HG02973 (cell line): ENCODE data around the gene HS6ST2.

Experiments used
- ATAC-seq: cut with Tn5 transposase; IDR thresholded peaks from one replicate; pipeline ENCODE4 v1.9.1; 2021; ENCODE audit warnings: moderate library complexity; ENCODE audit not compliant: unreplicated experiment

Gene HS6ST2

DNA sequence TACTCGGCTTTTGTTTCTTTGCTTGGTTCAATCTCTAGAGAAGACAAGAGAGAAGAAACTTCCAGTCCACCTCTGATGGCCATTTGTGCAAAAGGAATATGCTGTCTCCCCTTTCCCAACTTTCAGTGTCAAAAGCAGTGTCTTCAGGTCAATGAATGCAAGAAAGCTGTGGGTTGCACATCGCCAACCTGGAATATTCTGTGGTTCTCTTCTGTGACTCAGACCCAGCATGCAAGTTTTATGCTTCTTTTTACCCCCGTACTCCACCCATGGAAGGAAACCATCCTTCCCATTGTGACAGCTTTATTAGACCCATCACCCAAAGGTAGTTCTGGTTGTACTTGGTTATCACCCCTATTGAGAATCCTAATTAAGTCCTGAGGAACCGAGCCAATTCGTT is 334.0 kb downstream of the HS6ST2 start:
- ATAC-seq = no peak

DNA sequence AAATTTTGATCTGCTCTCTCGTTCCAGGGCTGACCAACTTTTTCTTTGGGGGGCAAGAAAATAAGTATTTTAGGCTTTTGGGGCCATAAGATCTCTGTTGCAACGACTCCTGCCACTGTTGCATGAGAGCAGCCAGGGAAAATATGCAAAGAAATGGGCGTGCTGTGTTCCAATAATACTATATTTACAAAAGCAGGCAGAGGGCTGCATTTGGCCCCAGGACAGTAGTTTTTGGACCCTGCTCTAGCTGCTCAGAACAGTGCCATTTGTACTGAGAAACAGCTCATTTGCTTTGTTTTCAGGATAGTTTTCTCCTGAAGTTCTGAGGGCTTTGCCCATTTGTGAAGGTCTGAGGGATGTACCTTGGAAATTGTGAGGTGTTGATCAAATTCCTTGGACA is 334.5 kb downstream of the HS6ST2 start:
- no peak for ATAC-seq

DNA sequence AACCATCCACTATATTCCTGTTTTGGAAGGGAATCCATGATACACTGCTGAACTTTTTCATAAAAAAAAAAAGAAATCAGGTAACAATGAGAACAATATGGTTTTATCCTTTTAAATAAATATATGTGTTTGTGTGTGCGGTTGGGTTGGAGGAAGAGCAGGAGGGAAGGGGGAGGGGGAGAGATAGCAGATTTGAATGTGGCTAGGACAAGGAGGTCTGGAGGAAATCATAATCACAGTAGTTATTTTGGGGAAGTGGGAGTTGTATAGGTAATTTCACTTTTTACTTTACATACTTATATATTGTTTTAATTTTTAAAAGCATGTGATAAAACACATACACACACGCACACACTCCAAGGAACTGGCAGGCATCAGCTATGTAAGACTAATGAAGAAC is 335.1 kb downstream of the HS6ST2 start:
- no peak for ATAC-seq

DNA sequence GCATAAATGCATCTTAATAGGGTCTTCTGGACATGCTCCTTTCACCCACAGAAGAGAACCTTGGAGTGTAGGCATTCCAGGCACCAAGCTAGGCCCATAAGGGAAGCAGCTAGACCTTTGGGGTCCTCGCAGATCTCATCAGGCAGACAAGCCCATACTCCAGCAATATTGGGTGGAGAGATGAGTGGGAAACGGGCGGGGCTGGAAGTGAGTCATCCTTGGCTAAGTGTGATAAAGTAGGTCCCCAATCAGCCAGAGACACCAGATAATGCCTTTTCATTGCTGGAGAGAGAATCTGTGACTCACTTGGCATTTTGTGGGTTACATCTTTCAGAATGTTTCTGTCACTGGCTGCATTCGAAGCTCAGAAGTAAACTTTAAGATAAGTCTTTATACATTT is 336.3 kb downstream of the HS6ST2 start:
- ATAC-seq = no peak

DNA sequence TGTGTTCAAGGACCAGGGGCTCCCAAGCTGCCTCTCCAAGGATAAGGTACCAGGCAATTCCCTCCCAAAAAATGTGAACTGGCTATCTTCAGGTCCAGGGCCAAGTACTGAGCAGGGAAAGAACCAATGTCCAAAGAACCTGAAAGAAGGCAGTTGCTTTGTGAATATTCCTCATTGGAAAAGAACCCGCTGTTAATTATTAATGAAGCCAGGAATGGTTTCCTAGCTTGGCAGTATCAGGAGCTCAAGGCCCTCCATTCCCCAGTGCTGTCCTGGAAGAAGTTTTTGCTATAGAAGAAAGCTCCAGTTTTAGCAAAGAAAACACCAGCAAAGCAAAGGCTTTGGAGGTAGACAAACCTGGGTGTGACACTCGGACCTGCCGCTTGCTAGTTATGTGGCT is 339.6 kb downstream of the HS6ST2 start:
- ATAC-seq = no peak

DNA sequence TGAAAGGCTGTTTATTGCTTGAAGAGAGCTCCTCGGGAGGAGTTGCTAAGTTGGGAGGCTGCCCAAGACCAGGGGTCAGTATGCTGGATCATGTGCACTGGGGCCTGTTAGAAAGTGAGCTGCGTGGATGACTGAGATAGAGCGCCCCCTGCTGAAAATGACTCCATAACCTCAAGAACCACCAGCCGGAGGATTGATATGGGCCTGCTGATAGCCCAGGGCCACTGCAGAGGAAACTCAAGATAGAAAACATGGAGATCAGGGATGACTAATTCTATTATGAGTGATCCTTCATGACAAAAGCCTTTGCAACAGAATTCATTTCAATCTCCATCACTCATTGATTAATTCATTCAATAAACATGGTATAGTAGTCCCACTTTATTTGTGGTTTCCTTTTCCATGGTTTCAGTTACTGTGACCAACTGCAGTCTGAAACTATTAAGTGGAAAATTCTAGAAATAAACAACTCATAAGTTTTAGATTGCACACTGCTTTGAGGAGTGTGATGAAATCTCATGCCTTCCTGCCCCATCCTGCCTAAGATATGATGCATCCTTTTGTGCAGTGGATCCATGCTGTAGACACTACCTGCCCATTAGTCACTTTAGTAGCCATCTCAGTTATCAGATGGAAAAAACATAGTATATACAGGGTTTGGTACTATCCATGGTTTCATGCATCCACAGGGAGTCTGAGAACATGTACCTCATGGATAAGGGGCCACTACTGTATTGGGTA is 342.9 kb downstream of the HS6ST2 start:
- ATAC-seq = no peak

DNA sequence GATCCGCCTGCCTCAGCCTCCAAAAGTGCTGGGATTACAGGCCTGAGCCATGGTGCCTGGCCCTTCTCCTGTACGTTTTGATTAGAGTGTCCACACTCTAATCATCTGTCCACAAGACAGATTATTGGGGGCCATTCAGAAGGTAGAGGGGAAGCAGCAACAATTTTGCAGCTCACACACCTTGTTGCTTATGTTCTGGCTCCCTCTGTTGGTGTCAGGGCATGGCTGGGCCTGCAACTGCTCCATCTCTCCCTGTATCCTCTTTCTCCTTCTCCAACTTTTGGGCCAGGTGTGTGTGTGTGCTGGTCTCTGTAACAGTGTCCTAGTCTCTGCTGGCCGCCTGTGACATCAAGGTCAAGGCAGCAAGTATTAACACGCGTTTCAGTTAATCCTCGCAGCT is 344.1 kb downstream of the HS6ST2 start:
- no peak for ATAC-seq

DNA sequence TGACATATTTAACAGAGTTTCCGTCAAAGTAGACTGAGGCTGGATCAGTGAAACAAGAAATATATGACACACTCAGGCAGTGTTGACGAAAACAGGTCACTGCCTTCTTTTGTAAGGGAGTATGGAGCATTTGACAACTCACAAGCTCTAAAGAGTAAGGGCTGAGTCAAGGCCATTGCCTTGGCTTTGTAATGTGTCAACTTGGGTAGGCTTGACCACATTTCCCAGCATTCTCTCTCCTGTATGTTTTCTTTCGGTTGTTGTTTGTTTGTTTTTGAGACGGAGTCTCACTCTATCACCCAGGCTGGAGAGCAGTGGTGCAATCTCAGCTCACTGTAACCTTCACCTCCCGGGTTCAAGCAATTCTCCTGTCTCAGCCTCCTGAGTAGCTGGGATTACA is 344.6 kb downstream of the HS6ST2 start:
- ATAC-seq = no peak

DNA sequence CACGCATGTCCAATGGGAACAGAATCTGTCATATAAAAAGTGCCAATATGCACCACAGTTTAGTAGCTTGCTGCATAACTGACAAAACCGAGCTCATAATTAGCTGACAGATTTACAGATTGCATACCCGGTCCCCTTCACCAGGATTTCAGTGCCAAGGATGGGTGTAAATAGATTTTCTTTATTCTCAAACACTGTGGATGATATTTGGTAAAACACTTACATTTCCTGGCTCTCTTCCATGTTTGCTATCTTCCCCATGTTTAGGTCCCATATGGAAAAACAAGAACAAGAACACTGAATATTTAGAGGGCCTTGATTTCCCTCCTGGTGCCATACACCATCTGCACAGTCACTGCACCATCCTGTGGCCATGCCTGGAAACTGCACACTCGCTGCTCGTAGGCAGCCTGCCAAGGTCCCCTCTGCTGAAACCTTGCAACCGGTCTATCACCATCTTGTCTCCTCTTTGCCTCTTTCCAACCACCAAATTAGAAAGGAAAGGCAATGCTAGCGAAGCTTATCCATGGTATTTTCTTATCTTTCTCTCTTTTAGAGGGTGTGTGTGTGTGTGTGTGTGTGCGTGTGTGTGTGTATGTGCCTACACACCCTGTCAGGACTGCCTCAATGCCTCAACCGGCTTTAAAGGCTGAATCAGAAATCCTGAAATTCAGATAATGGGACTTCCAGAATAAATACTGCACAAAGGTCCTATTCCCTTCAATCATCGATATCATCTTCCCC is 345.4 kb downstream of the HS6ST2 start:
- ATAC-seq = no peak

DNA sequence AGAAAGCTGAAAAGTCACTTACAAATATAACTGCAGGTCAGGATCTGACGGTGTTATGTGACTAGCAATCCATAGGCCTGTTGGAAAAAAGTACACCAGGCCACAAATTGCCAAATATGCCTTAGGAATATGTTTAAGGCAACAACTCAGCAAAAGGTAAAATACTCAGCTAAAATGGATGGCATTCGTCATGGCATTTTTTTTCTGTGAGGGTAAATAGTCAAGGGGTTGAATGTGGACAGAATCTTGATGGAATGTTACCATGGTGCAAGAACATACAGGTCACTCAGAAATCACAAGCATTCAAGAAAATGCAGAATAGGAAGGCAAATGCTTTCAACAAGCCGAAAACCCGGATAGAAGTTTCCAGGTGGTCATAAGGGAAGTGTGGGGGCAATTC is 347.9 kb downstream of the HS6ST2 start:
- ATAC-seq = no peak

DNA sequence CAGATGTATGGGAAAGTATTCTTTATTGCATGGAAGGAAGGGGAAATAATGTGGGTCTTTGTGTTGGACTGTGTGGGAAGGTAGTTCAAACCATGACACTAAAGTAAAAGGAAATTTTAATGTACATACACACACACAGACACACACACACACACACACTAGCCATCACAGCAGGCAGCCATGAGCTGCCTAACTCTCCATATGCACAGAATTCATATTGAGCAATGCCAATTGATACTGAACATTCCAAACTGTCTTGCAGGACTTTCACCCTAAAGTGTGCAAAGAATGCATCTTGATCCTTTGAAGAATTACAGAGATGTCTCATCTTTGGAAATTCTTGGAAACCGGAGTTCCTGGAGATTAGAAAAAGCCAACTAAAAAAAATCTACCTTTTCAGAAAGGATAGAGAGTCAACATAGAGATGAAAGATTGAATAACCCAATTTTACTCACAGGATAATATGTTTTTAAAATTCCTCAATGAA is 349.0 kb downstream of the HS6ST2 start:
- ATAC-seq = no peak

DNA sequence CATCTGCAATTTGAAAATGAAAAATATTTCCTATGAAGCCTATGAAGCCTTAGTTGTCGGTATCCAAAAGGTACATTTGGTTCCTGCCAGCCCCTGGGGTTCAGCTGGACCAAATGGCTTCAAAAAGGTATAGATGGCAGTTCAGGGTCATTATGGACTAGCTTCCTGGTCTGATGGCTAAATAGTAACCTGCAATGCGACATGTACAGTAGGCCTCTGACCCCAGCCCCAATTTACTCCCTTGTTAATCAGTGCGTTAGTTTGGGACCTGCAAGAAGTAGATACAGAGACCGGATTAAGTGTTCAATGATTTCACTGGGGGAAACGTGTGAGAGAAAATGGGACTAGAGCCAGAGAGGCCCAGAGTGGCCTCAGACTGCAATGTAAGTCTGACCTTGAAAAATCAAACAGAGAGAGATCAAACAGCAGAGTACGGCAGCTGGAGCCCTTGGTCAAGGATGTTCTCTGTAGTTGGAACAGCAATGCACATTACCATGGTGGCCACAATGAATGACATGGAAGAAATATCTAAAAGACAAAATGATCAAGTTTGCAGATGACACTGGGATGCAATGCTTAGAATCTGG is 354.6 kb downstream of the HS6ST2 start:
- ATAC-seq = no peak

DNA sequence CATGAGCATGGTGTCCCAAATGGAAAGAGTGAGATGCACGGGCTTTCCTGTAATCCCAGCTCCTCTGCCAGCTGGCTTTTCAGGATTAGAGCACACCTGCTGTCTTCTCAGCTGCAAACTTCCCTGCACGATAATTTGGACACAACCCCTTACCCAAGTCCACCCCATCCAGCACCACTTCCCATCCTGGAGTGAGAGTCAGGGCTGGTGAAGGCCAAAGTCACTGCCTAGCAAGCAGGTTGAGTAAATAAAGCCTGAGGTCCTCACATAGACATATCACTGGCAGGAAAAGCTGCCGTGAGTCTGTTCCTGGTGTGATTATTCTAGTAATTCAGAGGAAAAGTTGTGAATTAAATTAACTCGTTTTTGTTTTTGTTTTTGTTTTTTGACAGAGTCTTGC is 355.7 kb downstream of the HS6ST2 start:
- ATAC-seq = no peak

DNA sequence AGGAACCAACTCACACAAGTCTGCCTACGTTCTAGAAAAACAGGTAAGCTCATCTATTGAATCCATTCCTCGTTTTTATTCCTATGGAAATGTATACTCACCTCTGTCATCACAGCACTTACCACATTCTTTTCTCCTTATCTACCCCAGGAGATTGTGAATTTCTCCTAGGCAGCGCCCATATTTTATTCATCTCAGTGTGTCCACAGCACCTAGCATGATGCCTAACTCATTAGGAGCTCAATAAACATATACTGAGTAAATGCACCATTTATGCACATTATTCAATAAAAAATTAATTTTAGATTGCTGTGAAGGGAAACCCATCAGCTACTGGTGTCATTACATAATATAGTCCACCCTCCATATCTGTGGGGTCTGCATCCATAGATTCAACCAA is 363.4 kb downstream of the HS6ST2 start:
- no peak for ATAC-seq

DNA sequence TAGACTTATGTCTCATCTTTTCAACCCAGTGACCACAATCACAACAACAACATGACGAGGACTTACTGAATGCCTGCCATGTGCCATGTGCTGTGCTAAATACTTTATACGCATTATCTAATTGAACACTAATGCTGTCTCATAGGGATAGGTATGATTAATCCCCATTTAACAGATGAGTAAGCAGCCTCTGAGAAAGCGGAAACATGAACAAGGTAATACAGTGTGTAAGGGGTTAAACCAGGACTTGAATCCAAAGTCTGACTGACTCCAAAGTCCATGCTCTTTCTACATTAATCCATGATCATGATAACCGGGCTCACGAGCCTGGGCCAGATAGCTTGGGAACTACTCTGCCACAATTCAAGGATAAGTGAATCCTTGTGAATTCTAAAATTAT is 364.3 kb downstream of the HS6ST2 start:
- ATAC-seq = no peak

DNA sequence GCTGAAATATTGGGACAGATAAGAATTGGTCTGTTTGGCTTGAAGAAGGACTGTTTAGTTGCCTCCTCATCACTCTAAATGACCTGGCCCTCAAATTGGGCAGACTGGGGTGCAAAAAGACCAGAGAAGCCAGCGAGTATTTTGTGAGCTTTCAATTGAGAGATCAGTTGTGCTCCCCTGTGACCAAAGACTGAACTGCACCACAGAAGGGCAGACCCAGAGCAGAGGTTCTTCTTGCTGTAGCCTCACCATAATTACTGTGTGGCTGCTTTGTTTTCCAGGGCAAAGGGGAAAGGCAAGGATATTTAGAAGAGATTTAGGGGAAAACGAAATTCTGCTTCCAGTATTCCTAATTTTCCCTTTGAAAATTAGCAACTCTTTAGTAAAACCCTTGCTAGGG is 365.5 kb downstream of the HS6ST2 start:
- ATAC-seq = no peak

DNA sequence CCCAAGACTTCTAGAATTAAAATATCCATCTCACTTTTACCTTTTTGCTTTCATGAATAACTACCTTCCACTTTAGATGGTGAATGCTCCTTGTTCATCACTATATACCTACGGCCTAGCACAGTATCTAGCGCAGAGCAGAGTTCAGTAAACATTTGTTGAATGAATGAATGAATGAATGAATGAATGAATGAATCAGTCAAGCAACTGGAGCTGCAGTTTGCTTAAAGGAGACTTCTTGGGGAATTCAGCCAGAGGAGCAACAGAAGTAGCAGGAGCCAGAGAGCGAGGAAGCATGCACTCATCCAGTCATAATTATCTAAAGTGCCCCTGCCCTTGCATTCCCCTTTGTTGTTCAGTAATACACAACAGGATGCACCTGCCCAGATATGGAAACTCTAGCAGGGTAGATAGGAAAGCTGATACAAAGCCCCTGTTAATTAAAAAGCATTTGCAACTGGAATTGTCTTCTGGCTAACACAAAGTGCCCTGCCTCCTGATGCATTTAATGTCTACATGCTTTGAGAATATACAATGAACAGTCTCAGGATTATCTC is 366.6 kb downstream of the HS6ST2 start:
- ATAC-seq = no peak

DNA sequence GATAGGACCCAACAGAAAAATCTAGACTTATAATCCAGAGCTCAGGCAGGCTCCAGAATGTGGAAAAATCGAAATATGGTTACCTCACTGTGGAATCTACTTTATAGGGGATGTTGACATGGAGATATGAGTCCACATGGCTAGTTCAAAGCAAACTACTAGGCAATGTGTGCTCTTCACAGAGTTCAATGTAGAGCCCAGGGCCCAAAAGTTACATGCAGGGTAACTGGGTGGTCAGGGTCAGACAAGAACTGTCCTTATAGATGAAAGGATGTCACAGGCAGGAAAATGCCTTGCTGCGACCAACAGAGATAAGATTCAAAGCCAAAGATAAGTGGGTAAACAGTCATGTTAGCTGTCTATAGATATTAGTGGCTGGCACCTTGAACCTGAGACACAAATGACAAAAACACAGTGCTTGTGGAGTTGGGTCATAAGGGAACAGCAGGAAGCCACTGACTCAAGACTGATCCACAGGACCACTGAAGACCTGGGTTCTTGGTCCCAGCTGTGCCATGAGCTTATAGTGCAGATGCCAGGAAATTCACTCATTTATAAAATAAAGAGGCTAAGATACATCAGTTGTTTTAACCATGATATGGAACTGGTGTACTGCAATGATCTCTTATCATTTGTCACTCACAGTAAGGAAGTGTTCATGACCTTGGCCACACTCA is 367.9 kb downstream of the HS6ST2 start:
- no peak for ATAC-seq

DNA sequence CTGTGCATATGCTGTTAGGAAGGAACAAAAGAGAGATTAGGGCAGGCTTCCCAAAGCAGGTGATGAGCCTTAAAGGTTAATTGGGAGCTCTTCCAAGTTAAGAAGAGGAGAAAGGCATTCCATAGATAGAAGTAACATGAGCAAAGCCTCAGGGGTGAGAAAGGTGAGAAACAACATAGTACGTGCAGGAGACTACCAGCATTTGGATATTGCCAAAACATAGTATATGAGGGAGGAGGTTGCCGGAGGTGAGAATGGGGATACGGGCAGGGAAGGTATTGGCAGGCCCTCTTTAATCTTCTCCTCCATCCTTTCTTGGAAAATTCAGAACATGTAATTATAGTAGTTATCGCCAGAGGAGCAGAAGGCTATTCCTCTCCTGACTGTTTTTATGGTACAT is 373.5 kb downstream of the HS6ST2 start:
- no peak for ATAC-seq

DNA sequence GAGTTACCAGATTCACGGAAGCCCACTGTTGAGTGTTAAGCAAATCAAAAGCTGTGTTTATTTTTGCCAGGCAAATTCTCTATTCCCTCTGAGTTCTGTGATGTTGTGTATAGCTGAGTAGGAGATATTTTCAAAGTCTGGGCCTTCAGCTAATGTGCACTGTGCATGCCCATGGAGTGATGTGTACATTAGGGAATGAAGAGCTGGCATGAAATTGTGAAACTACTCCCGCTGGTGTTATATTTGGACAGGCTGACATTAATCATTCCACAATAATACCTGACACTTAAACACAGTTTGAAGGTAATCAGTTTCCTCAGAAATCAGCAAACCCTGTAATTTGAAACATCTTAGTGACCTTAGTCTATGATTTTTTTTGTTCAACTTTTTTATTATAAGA is 381.5 kb downstream of the HS6ST2 start:
- no peak for ATAC-seq
